Activated B cell treated with CpG ODN at 0.5 μM for 24 hours (primary cell): ENCODE data around the gene ASF1B. TPM values are rescaled to one million over a fixed set of nuclear protein-coding genes. Genes with fewer than 3 reads are reported as not detected.
A peak's percentile ranks its signal among the peaks of the same experiment; 100 is the strongest.

ENCODE experiments used
- ATAC-seq: fragments of 200-7000 bp; cut with Tn5 transposase; one replicate; pipeline ENCODE4 v1.10.0; 2021; ENCODE audit warnings: low read depth, mild to moderate bottlenecking, moderate library complexity
- CTCF ChIA-PET: fragments of 350-600 bp; sonication (Branson Sonifier 250); formaldehyde crosslinking; loops from one replicate; lab custom pipeline; 2021; ENCODE audit warnings: antibody characterized with exemption; lab: Charles Lee
- POLR2A ChIA-PET: fragments of 350-600 bp; sonication (Branson Sonifier 250); formaldehyde crosslinking; loops from one replicate; lab custom pipeline; 2021; ENCODE audit warnings: antibody characterized with exemption; lab: Charles Lee
- DNase-seq: peaks from one replicate; pipeline ENCODE4 v3.0.0; 2022
- H3K27ac Mint-ChIP-seq: one replicate; pipeline ENCODE4 v1.8.0; 2020; ENCODE audit warnings: mixed read lengths
- H3K27me3 Mint-ChIP-seq: one replicate; pipeline ENCODE4 v1.8.0; 2021; ENCODE audit warnings: mixed read lengths
- H3K36me3 Mint-ChIP-seq: one replicate; pipeline ENCODE4 v1.8.0; 2021; ENCODE audit warnings: low read depth, mixed read lengths
- H3K4me1 Mint-ChIP-seq: one replicate; pipeline ENCODE4 v1.8.0; 2021; ENCODE audit warnings: mixed read lengths
- H3K4me3 Mint-ChIP-seq: one replicate; pipeline ENCODE4 v1.8.0; 2020; ENCODE audit warnings: mild to moderate bottlenecking, mixed read lengths
- H3K9me3 Mint-ChIP-seq: one replicate; pipeline ENCODE4 v1.8.0; 2020; ENCODE audit warnings: mixed read lengths
- CTCF ChIP-seq: fragments of 200-600 bp; IDR thresholded peaks from one replicate; pipeline ENCODE4 v1.8.0; 2022; ENCODE audit warnings: antibody characterized with exemption, mild to moderate bottlenecking
- intact Hi-C: fragments of 100-400 bp; cut with micrococcal nuclease; formaldehyde crosslinking; loops from one replicate; pipeline ENCODE4 v1.15.1; 2024
- total RNA-seq: library from RNA; stranded (reverse); gene quantifications from 2 replicates; pipeline ENCODE4 v1.2.3, GENCODE V29; 2022

Gene ASF1B
- total RNA-seq, 1 donor from 2014 or later: 3.7 TPM

- intact Hi-C loops: no loop called here
- CTCF ChIA-PET: interaction anchor here (0.7 kb wide), 1 partner anchor 233 kb away, joined by 3 read pairs; no protein-coding TSS in a partner anchor
- POLR2A ChIA-PET: no interaction called here
- ATAC-seq (no peak), DNase-seq (no peak)
- Mint-ChIP-seq H3K9me3 (no peaks in the 10 kb centered on the region), H3K27ac (no peak overlapping the region), H3K36me3 (peaks cover 6% of the 10 kb centered on the region), H3K4me1 (peaks cover 4% of the 10 kb centered on the region), H3K4me3 (no peak overlapping the region), H3K27me3 (no peaks in the 10 kb centered on the region)
- no peak for TF ChIP-seq CTCF
Observed at GRCh38 chr19:14142262-14143190, 6.1 kb upstream of the ASF1B start.

- TF ChIP-seq CTCF: no peak
- intact Hi-C loops: no loop called here
- Mint-ChIP-seq H3K36me3 (peaks cover 10% of the 10 kb centered on the region), H3K27me3 (no peaks in the 10 kb centered on the region), H3K27ac (no peak overlapping the region), H3K4me3 (no peak overlapping the region), H3K4me1 (peaks cover 9% of the 10 kb centered on the region), H3K9me3 (no peaks in the 10 kb centered on the region)
- DNase-seq (no peak), ATAC-seq (no peak)
- POLR2A ChIA-PET: interaction anchor here (0.5 kb wide), 1 partner anchor 562 kb away, joined by 5 read pairs; no protein-coding TSS in a partner anchor
- CTCF ChIA-PET: no interaction called here
Observed at GRCh38 chr19:14141041-14141440, 4.7 kb upstream of the ASF1B start.

- H3K4me1 Mint-ChIP-seq: peaks cover 16% of the 10 kb centered on the region
Observed at GRCh38 chr19:14139944-14140343, 3.6 kb upstream of the ASF1B start.

GRCh38 chr19:14138576-14139265, 2.3 kb upstream of the ASF1B start:
- ATAC-seq (no peak), DNase-seq (no peak)
- peak overlapping the region; percentile 44 for H3K4me3 Mint-ChIP-seq
- CTCF ChIA-PET: interaction anchor here (1.6 to 2.3 kb wide), 2 partner anchors 13 to 210 kb away, joined by 3 to 8 read pairs; no protein-coding TSS in a partner anchor
- no peak overlapping the region for H3K27ac Mint-ChIP-seq
- H3K4me1 Mint-ChIP-seq: peaks cover 16% of the 10 kb centered on the region
- H3K27me3 Mint-ChIP-seq: no peaks in the 10 kb centered on the region
- no peaks in the 10 kb centered on the region for H3K9me3 Mint-ChIP-seq
- POLR2A ChIA-PET: interaction anchor here (0.7 kb wide), 1 partner anchor 66 kb away, joined by 3 read pairs; the partner anchor contains the start of gene MISP3
- peaks cover 10% of the 10 kb centered on the region for H3K36me3 Mint-ChIP-seq
- TF ChIP-seq CTCF: no peak
- intact Hi-C loops: loop anchor here (5.0 kb wide), 3 partner anchors 341 to 986 kb away; partner anchors contain the start of genes IER2, NDUFB7, STX10 and ZSWIM4

More at GRCh38 chr19:14139944-14140343, 3.6 kb upstream of the ASF1B start:
- TF ChIP-seq CTCF: no peak
- CTCF ChIA-PET: interaction anchor here (2.3 kb wide), 1 partner anchor 208 kb away, joined by 8 read pairs; no protein-coding TSS in a partner anchor
- Mint-ChIP-seq H3K9me3 (no peaks in the 10 kb centered on the region), H3K27me3 (no peaks in the 10 kb centered on the region), H3K36me3 (peaks cover 10% of the 10 kb centered on the region), H3K27ac (no peak overlapping the region), H3K4me3 (peak overlapping the region; percentile 22)
- DNase-seq (no peak), ATAC-seq (no peak)
- POLR2A ChIA-PET: interaction anchor here (0.5 to 0.6 kb wide), 2 partner anchors 245 to 1447 kb away, joined by 3 to 4 read pairs; no protein-coding TSS in a partner anchor
- intact Hi-C loops: loop anchor here (5.0 kb wide), 3 partner anchors 343 to 988 kb away; partner anchors contain the start of genes IER2, NDUFB7, STX10 and ZSWIM4
